ENCODE data around the gene B3GNT9.

GRCh38 chr16:67169011-67169451 is 18.2 kb upstream of the B3GNT9 start:
- TF ChIP-seq EZH2 (IDR thresholded peaks at IDR 0.05; ENCODE audit: borderline replicate concordance, low read length) (no peak), CTCF (conservative IDR thresholded peaks at IDR 0.05 in 1 of 2, IDR thresholded peaks at IDR 0.05 in 1 of 2; ENCODE audit: extremely low read depth in 1 of 2, insufficient read depth in 1 of 2, low read depth in 1 of 2, low read length in 2 of 2) (no peak)

All from mammary epithelial cell (primary cell).